ENCODE results near the gene ATP4B. TPM values are rescaled to one million over a fixed set of nuclear protein-coding genes. Genes with fewer than 3 reads are reported as not detected.

Gene ATP4B
- total RNA-seq, 2 donors from 2014 or later = not detected

GRCh38 chr13:113641426-113641825, 16.6 kb downstream of the ATP4B start:
- no peak overlapping the region for H3K4me3 ChIP-seq
- no peak for DNase-seq (ENCODE audit: low spot score)
- H3K36me3 ChIP-seq = peaks cover 33% of the 10 kb centered on the region

GRCh38 chr13:113639616-113640262, 18.3 kb downstream of the ATP4B start:
- Histone ChIP-seq H3K4me3 (no peak overlapping the region), H3K9me3 (no peaks in the 10 kb centered on the region), H3K4me1 (no peaks in the 10 kb centered on the region), H3K27me3 (no peaks in the 10 kb centered on the region), H3K36me3 (peaks cover 48% of the 10 kb centered on the region), H3K27ac (no peak overlapping the region)
- DNase-seq (ENCODE audit: low spot score) = no peak
- TF ChIP-seq CTCF (IDR thresholded peaks at IDR 0.05) = no peak

More at GRCh38 chr13:113641426-113641825, 16.6 kb downstream of the ATP4B start:
- no peak overlapping the region for H3K27ac ChIP-seq
- H3K27me3 ChIP-seq = no peaks in the 10 kb centered on the region
- no peak for TF ChIP-seq CTCF (IDR thresholded peaks at IDR 0.05)
- H3K4me1 ChIP-seq = no peaks in the 10 kb centered on the region
- no peaks in the 10 kb centered on the region for H3K9me3 ChIP-seq

GRCh38 chr13:113638806-113639205, 19.2 kb downstream of the ATP4B start:
- DNase-seq (ENCODE audit: low spot score) = no peak
- no peak for TF ChIP-seq CTCF (IDR thresholded peaks at IDR 0.05)
- H3K36me3 ChIP-seq = peaks cover 56% of the 10 kb centered on the region

GRCh38 chr13:113638173-113638746, 19.7 kb downstream of the ATP4B start:
- no peaks in the 10 kb centered on the region for H3K9me3 ChIP-seq
- no peak overlapping the region for H3K4me3 ChIP-seq
- H3K27me3 ChIP-seq = no peaks in the 10 kb centered on the region
- peaks cover 62% of the 10 kb centered on the region for H3K36me3 ChIP-seq
- no peak for TF ChIP-seq CTCF (IDR thresholded peaks at IDR 0.05)
- DNase-seq (ENCODE audit: low spot score) = no peak
- H3K27ac ChIP-seq = no peak overlapping the region
- no peaks in the 10 kb centered on the region for H3K4me1 ChIP-seq

More at GRCh38 chr13:113638806-113639205, 19.2 kb downstream of the ATP4B start:
- Histone ChIP-seq H3K27me3 (no peaks in the 10 kb centered on the region), H3K9me3 (no peaks in the 10 kb centered on the region), H3K4me3 (no peak overlapping the region), H3K27ac (no peak overlapping the region), H3K4me1 (no peaks in the 10 kb centered on the region)

- H3K27me3 ChIP-seq = no peaks in the 10 kb centered on the region
- H3K4me3 ChIP-seq = no peak overlapping the region
- TF ChIP-seq CTCF (IDR thresholded peaks at IDR 0.05) = no peak
- DNase-seq (ENCODE audit: low spot score) = no peak
- no peak overlapping the region for H3K27ac ChIP-seq
- H3K4me1 ChIP-seq = no peaks in the 10 kb centered on the region
- H3K36me3 ChIP-seq = peaks cover 68% of the 10 kb centered on the region
- no peaks in the 10 kb centered on the region for H3K9me3 ChIP-seq
Measured at GRCh38 chr13:113637262-113638160, 20.5 kb downstream of the ATP4B start.

Data from right atrium auricular region (tissue), 2 donors.